T-helper 2 cell treated with Interferon-gamma antibody and Interleukin-4, amounts not matched to agents 5 μg/mL and 100 μg/mL, for 36 hours (primary cell): Measurements from ENCODE around the gene INHBE.
"Not testable (repeated sequence)": the region's sequence is repeated elsewhere in the genome, so short reads cannot be mapped to it uniquely, and the experiment has no call there.

Source experiments
- DNase-seq: peaks from one replicate; pipeline ENCODE4 v3.0.0; 2021; ENCODE audit warnings: low spot score
- H3K27ac Mint-ChIP-seq: one replicate; pipeline ENCODE4 v1.8.0; 2021; ENCODE audit warnings: mild to moderate bottlenecking, mixed read lengths
- H3K27me3 Mint-ChIP-seq: one replicate; pipeline ENCODE4 v1.8.0; 2021; ENCODE audit warnings: low read depth, mixed read lengths
- H3K36me3 Mint-ChIP-seq: one replicate; pipeline ENCODE4 v1.8.0; 2021; ENCODE audit warnings: low read depth, mixed read lengths
- H3K4me1 Mint-ChIP-seq: one replicate; pipeline ENCODE4 v1.8.0; 2021; ENCODE audit warnings: low read depth, mixed read lengths
- H3K4me3 Mint-ChIP-seq: one replicate; pipeline ENCODE4 v1.8.0; 2022; ENCODE audit warnings: mild to moderate bottlenecking, moderate library complexity, mixed read lengths
- H3K9me3 Mint-ChIP-seq: one replicate; pipeline ENCODE4 v1.8.0; 2021; ENCODE audit warnings: mixed read lengths

Gene INHBE

GRCh38 chr12:57430931-57431566, 24.1 kb upstream of the INHBE start, which contains the start of gene R3HDM2:
Gene R3HDM2, minus strand, starts transcription at chr12:57431043. Its CDS starts 120,615 bp downstream, at chr12:57310428.
- Mint-ChIP-seq H3K4me1 (peaks cover 33% of the 10 kb centered on the region), H3K9me3 (no peaks in the 10 kb centered on the region)
- peak; percentile 93 for DNase-seq

GRCh38 chr12:57431654-57432188, 23.4 kb upstream of the INHBE start:
- Mint-ChIP-seq H3K9me3 (no peaks in the 10 kb centered on the region), H3K27me3 (no peaks in the 10 kb centered on the region), H3K4me1 (peaks cover 28% of the 10 kb centered on the region), H3K4me3 (peak overlapping the region; percentile 95), H3K27ac (peak overlapping the region; percentile 99), H3K36me3 (peaks cover 7% of the 10 kb centered on the region)
- no peak for DNase-seq

More at GRCh38 chr12:57430931-57431566, 24.1 kb upstream of the INHBE start, which contains the start of gene R3HDM2:
- peak within 1 kb of the TSS; percentile 99 for H3K4me3 Mint-ChIP-seq
- H3K27ac Mint-ChIP-seq: peak within 1 kb of the TSS; percentile 100
- peaks cover 7% of the 10 kb centered on the region for H3K36me3 Mint-ChIP-seq
- H3K27me3 Mint-ChIP-seq: no peaks in the 10 kb centered on the region

DNA sequence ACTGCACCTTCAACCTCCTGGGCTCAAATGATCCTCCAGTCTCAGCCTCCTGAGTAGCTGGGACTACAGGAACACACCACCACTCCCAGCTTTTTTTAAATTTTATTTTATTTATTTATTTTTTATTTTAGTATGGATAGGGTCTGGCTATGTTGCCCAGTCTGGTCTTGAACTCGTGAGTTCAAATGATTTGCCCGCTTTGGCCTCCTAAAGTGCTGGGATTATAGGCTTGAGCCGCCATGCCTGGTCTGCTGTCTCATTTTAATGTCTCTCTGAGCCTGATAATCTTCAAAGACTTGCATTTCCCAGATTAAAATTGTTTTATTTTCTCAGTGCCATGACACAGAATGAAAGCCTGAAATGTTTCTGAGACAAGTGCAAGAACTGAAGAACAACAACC, 21.7 kb upstream of the INHBE start:
- Mint-ChIP-seq H3K27ac (no peak overlapping the region), H3K4me1 (peaks cover 27% of the 10 kb centered on the region), H3K4me3 (no peak overlapping the region), H3K27me3 (peaks cover under 1% of the 10 kb centered on the region), H3K36me3 (peaks cover 5% of the 10 kb centered on the region), H3K9me3 (no peaks in the 10 kb centered on the region)
- no peak for DNase-seq

DNA sequence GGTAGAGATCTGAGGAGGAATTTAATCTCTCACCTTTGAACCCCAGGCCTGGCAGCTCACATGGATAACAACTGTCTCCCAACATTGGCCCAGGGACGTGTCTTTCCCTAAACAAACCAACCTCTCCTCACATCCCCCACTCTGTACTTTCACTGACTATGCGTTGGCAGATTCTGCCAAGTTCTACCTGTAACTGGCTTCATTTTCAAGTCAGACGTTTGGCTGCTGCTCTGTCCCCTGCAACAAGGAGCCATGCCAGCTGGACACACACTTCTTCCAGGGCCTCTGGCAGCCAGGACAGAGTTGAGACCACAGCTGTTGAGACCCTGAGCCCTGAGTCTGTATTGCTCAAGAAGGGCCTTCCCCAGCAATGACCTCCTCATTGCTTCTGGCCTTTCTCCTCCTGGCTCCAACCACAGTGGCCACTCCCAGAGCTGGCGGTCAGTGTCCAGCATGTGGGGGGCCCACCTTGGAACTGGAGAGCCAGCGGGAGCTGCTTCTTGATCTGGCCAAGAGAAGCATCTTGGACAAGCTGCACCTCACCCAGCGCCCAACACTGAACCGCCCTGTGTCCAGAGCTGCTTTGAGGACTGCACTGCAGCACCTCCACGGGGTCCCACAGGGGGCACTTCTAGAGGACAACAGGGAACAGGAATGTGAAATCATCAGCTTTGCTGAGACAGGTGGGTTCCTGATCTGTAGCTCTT, 20.4 kb upstream of the INHBE start, which contains the start of gene INHBC:
INHBC (plus strand) TSS at position 268 of the 707 bp plus-strand sequence; CDS start at position 371, 103 bp downstream.
- DNase-seq: no peak
- peaks cover 21% of the 10 kb centered on the region for H3K4me1 Mint-ChIP-seq
- peaks cover 1% of the 10 kb centered on the region for H3K36me3 Mint-ChIP-seq
- H3K4me3 Mint-ChIP-seq: peak within 1 kb of the TSS; percentile 58
- H3K9me3 Mint-ChIP-seq: no peaks in the 10 kb centered on the region
- peak within 1 kb of the TSS; percentile 67 for H3K27ac Mint-ChIP-seq
- H3K27me3 Mint-ChIP-seq: peaks cover 6% of the 10 kb centered on the region

- Mint-ChIP-seq H3K27me3 (peaks cover 6% of the 10 kb centered on the region), H3K9me3 (no peaks in the 10 kb centered on the region), H3K27ac (peak overlapping the region; percentile 67), H3K36me3 (no peaks in the 10 kb centered on the region), H3K4me1 (peaks cover 18% of the 10 kb centered on the region), H3K4me3 (peak overlapping the region; percentile 58)
- no peak for DNase-seq
These were observed 19.8 kb upstream of the INHBE start for GRCh38 chr12:57435293-57435692.

GRCh38 chr12:57438400-57438799, 16.7 kb upstream of the INHBE start:
- Mint-ChIP-seq H3K9me3 (peaks cover 5% of the 10 kb centered on the region), H3K4me3 (no peak overlapping the region), H3K27ac (no peak overlapping the region), H3K4me1 (peaks cover 7% of the 10 kb centered on the region), H3K27me3 (peaks cover 10% of the 10 kb centered on the region), H3K36me3 (no peaks in the 10 kb centered on the region)
- DNase-seq: no peak

- no peak for DNase-seq
- Mint-ChIP-seq H3K27ac (no peak overlapping the region), H3K36me3 (no peaks in the 10 kb centered on the region), H3K4me3 (no peak overlapping the region), H3K9me3 (peaks cover 5% of the 10 kb centered on the region), H3K4me1 (peaks cover 4% of the 10 kb centered on the region), H3K27me3 (peaks cover 10% of the 10 kb centered on the region)
These were observed 15.3 kb upstream of the INHBE start for GRCh38 chr12:57439762-57440266.

GRCh38 chr12:57441393-57441792, 13.7 kb upstream of the INHBE start:
- H3K27me3 Mint-ChIP-seq: peaks cover 10% of the 10 kb centered on the region
- not testable (repeated sequence) for H3K9me3 Mint-ChIP-seq, H3K4me1 Mint-ChIP-seq, H3K4me3 Mint-ChIP-seq, H3K36me3 Mint-ChIP-seq, DNase-seq, H3K27ac Mint-ChIP-seq

DNA sequence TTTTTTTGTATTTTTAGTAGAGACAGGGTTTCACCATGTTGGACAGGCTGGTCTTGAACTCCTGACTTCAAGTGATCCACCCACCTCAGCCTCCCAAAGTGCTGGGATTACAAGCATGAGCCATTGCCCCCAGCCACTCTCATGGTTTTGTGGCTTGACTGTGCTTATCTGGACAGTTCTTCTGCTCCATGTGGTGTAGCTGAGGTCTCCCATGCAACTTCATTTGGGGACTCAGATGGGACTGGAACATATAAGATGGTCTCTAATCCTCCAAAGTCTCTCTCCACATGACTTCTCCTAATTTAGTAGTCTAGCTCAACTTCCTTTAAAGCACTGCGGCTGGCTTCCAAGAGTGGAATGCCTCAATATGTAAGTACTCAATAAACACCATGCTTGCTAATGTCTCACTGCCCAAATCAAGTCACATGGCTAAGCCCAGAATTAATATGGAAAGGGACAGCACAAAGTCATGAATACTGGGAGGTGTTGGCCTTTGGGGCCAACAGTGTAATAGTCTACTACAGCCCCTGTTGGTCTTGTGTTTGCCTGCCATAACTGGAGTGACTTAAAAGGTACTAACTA, 13.2 kb upstream of the INHBE start:
- DNase-seq: no peak
- no peak overlapping the region for H3K27ac Mint-ChIP-seq
- peaks cover 6% of the 10 kb centered on the region for H3K4me1 Mint-ChIP-seq
- peaks cover 10% of the 10 kb centered on the region for H3K27me3 Mint-ChIP-seq
- peaks cover 5% of the 10 kb centered on the region for H3K9me3 Mint-ChIP-seq
- H3K36me3 Mint-ChIP-seq: no peaks in the 10 kb centered on the region
- H3K4me3 Mint-ChIP-seq: no peak overlapping the region

DNA sequence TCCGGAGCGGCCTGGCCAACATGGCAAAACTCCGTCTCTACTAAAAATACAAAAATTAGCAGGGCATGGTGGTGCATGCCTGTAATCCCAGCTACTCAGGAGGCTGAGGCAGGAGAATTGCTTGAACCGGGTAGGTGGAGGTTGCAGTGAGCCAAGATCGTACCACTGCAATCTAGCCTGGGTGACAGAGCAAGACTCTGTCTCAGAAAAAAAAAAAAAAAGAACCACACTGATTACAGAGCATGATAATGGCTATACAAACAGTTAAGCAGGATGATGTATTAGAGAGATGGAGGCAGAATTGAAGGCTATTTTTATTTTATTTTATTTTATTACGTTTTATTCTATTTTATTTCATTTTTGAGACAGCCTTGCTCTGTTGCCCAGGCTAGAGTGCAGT, 10.8 kb upstream of the INHBE start:
- H3K27ac Mint-ChIP-seq: peak overlapping the region; percentile 58
- not testable (repeated sequence) for DNase-seq

DNA sequence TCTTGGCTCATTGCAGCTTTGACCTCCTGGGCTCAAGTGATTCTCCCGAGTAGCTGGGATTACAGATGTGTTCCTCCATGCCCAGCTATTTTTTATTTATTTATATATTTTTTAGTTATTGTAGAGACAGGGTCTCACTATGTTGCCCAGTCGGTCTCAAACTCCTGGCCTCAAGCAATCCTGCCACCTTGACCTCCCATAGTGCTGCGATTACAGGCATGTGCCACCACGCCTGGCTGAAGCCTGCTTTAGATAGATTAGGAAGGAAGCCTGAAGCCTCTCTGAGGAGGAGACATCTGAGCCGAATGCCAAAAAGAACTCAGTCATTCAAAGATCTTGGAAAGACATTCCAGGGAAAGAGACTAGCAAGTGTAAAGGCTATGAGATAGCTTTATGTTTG, 10.4 kb upstream of the INHBE start:
- peak overlapping the region; percentile 13 for H3K27ac Mint-ChIP-seq
- peaks cover 6% of the 10 kb centered on the region for H3K4me1 Mint-ChIP-seq
- no peaks in the 10 kb centered on the region for H3K36me3 Mint-ChIP-seq
- H3K4me3 Mint-ChIP-seq: no peak overlapping the region
- no peak for DNase-seq
- H3K27me3 Mint-ChIP-seq: peaks cover 5% of the 10 kb centered on the region
- peaks cover 5% of the 10 kb centered on the region for H3K9me3 Mint-ChIP-seq

More for the DNA sequence above, 10.8 kb upstream of the INHBE start:
- not testable (repeated sequence) for H3K4me1 Mint-ChIP-seq, H3K9me3 Mint-ChIP-seq, H3K27me3 Mint-ChIP-seq, H3K4me3 Mint-ChIP-seq, H3K36me3 Mint-ChIP-seq

DNA sequence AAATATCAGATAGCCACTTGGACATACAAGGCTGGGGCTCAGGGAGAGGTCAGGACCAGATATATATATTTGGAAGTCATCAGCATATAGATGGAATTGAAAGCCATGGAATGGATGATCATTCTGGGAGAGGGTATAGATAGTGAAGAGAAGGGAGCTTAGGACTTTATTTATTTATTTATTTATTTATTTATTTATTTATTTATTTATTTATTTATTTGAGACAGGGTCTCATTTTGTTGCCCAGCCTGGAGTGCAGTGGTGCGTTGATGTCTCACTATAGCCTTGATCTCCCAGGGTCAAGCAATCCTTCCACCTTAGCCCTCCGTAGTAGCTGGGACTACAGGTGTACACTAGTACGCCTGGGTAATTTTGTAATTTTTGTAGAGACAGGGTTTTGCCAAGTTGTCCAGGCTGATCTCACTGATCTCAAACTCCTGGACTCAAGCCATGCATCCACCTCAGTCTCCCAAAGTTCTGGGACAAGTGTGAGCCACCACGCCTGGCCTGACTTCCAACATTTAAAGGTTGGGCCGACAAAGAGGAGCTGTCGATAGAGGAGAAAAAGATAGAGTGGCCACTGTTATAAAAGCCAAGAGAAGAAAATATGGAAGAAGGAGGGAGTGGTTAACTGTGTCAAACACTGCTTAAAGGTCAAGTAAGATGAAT, 8.7 kb upstream of the INHBE start:
- Mint-ChIP-seq H3K9me3 (peaks cover 5% of the 10 kb centered on the region), H3K27me3 (no peaks in the 10 kb centered on the region), H3K4me1 (peaks cover 6% of the 10 kb centered on the region), H3K36me3 (no peaks in the 10 kb centered on the region), H3K27ac (no peak overlapping the region), H3K4me3 (no peak overlapping the region)
- DNase-seq: no peak

- H3K27me3 Mint-ChIP-seq: no peaks in the 10 kb centered on the region
- no peak overlapping the region for H3K4me3 Mint-ChIP-seq
- peaks cover 10% of the 10 kb centered on the region for H3K4me1 Mint-ChIP-seq
- no peaks in the 10 kb centered on the region for H3K36me3 Mint-ChIP-seq
- no peak overlapping the region for H3K27ac Mint-ChIP-seq
- no peaks in the 10 kb centered on the region for H3K9me3 Mint-ChIP-seq
- DNase-seq: no peak
These were observed 6.4 kb upstream of the INHBE start for GRCh38 chr12:57448669-57449068.
